GM19395 (cell line): ENCODE data around the gene PIEZO2.
A peak's percentile ranks its signal among the peaks of the same experiment; 100 is the strongest.
"Not testable (repeated sequence)": the region's sequence is repeated elsewhere in the genome, so short reads cannot be mapped to it uniquely, and the experiment has no call there.

Experiments used
- ATAC-seq: cut with Tn5 transposase; IDR thresholded peaks from one replicate; pipeline ENCODE4 v1.9.1; 2021; ENCODE audit warnings: mild to moderate bottlenecking, moderate library complexity; ENCODE audit not compliant: unreplicated experiment

The PIEZO2 gene

DNA sequence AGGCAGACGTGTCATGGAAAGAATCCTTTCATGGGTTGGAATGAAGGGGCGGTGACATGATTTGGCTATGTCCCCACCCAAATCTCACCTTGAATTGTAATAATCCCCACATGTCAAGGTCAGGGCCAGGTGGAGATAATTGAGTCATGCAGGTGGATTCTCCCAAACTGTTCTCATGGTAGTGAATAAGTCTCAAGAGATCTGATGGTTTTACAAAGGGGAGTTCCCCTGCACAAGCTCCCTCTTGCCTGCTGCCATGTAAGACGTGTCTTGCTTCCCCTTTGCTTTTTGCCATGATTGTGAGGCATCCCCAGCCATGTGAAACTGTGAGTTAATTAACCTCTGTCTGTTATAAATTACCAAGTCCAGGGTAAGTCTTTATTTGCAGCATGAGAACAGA is 215.7 kb downstream of the PIEZO2 start:
- ATAC-seq, result not testable (repeated sequence)

DNA sequence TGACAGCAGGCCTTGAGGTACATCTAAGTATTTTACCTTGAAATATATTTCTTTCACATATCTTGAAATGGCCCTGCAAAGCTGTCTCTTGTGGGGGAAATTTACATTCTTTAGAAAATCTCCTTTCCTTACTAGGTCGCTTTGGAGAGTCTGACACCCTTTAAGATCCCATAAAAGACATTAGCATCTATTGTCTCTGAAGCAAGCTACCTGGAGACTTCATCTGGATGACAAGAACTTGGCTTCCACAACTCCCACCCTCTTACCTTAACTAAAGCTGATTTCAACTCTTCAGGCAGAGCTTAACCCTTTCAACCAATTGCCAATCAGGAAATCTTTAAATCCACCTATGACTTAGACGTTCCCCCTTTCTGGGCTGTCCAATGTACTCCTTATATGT is 219.3 kb downstream of the PIEZO2 start:
- ATAC-seq, result no peak

DNA sequence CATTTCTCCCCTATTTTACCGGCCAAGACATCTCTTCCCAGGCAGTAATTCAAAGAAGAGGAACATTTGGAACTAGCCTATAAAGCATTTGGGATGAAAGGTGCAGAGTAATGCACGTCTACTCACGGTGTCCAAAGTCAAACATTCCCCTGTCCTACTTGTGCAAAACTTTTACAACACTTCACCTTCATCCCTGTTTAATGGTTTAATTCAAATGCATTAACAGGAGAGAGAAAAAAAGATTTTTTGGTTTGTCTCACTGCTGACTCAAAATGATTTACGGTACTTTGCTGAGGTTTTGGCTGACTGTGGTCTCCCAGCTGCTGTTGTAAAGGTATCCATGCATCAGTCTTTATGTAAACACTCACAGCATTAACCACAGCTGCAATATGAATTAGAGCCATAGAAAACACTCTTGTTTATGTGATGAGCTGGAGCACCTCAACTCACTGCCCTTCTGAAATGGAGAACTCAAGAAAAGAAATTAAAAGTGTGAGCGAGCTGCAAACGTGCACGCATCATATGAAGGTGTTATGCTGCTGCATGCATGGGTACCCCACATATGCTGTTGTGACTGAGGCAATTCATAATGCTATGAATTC is 220.5 kb downstream of the PIEZO2 start:
- ATAC-seq, result peak; percentile 75

DNA sequence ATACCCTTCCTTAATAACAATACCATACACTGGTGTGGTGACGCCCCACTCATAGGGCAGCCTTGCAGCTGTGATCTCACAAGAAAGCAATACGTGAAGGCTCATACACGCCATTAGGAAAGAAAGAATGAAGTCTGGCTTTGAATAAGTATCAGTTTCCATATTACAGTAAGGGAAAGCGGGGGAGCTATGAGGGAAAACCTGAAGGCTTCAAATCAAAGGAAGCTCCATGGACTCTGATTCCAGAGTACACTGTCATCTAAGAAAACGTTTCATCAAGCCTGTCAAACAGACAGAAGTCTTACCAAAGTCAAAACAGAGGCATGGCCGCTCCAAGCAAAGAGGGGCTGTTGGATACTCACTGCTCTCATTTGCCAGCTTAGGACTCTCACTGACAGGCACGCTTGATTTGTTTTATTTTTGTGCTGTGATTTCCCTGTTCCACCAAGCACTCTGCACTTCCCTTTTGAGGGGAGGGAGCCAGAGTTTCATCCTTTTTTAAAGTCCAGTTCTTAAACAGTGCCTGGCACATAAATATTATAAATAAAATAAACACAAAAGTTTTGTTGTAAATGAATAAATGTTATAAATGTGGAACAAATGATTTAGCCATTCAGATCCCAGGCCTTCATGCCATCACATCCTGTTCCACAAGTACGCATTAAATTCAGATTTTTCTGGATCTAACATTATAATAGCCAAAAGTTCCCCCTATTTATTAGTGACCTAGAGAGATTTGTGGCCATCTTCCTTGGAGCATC is 221.2 kb downstream of the PIEZO2 start:
- ATAC-seq, result peak; percentile 61

DNA sequence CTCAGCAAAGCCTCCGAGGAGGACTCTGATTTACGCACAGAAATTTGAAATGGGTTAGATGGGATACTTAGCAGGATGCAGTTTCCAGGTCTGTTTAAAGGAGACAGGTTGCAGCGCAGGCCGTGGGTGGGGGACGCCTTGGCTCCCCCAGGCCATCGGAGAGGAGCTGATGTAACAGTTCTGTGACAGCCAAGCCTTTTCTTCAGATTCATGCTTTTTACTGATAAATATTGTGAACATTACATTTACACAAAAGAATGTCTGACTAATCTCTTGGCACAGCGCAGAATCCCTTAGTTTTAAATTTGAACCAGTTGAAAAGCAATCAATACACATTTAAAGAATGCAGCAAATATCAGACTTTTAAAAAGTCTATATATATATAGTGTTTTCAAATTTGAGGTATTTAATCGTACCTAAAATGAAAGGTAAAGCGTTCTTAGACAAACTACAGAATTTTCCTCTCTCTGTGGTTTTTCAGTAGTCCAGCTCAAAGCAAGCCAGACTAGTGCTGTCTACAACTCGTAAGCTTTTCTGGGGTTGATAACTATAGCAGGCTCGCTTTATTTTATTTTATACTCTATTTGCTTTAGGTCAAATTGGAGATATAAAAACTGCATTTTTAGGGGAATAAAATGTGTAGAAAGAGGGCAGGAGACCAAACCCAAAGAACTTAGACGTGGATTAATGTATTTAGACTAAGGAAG is 221.9 kb downstream of the PIEZO2 start:
- no peak for ATAC-seq

DNA sequence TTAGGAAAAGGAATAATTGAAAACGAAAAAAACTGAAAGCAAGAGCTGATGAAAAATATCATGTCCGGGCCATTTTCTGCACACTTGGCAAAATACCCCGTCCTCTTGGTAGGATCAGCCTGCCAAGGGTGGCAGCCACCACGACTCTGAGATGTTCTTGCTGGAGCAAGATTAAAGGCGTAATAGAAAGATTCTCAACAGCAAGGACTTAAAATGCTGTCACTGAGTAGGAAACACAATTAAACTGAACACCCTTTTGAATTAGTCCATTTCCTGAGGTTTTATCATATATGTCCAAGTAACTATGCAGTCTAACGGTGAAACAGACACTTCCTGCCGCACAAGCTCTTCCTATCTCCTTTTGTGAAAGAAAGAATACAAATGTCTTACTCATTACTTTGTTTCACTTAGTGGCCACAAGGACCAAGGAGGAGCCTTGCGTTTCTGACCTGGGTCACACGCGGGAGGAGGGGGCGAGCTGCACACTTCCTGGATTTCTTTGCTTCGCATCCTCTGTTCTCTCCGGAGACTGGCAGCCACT is 222.7 kb downstream of the PIEZO2 start:
- ATAC-seq, result peak; percentile 44

DNA sequence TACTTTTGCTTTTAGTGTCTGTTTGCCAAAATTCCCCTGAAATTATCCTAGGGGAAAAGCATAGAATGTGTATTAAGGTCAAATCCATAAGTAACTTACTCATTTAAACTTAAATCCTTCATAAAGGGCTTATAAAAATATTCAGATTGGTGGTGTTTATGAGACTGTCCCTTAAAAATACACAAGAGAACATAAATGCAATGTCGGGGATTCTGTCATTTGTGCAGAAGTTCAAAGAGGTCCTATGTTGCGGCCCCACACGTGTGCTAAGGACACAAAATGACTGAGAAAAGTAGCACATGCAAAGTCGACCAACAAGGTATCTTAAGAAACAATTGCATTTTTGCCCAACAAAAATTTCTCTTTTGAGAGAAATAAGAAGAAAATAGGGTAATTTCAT is 225.1 kb downstream of the PIEZO2 start:
- ATAC-seq, result no peak

DNA sequence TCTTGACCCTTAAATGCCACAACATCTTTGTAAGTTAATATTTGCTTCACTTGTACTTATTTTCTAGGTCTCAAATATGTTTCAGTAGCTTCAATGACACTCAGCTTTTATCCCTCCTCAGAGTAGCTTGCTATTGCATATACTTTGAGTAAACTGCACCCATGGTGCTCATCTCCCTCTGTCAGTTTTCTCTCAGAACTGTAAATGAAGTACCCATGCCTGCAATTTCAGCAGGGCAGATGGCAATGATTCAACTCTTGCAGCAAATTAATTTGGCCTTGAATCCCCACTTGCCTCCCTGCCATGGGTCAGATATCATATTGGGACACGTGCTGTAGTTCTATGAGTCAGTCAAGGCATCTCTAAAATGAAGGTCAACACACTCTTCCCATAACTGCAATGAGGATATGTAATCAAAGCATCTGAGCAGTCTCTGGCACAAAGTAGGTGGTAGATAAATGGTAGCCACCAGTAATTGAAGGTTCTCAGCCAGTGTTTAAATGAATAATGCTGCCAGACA is 225.8 kb downstream of the PIEZO2 start:
- no peak for ATAC-seq

DNA sequence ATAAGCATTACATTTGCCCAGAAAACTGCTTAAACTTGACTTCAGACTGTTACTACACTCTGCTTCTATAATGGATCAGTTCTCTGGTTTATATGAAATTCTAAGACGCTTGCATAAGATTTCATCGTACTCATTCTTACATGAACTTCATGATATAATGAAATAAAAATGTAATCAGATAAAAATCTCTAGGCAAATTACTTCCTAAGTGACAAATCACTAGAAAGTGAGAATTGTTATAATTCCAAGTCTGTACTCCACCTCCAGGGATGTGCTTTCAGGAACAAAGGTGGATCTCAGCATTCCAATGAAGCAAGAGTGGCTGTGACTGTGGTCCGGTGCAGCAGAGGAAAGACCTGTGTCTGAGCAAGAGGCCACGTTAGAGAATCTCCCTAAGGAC is 226.2 kb downstream of the PIEZO2 start:
- ATAC-seq, result no peak

DNA sequence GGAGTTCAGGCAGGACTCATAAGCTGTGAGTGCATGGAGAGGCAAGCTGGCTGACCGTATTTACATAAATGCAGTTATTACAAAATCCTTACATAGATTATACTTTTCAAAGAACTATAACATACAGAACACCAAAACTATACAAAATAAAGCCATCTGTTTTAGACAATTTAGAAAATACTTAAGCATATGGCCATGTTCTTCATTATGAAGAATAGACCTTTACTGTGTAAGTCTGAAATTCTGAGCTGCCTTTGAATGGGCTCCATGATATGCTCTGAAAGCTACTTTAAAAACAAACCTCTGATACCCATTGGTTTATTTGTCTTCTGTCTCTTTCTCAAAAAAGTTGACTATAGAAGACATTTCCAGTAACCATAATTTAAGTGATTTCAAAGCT is 226.7 kb downstream of the PIEZO2 start:
- not testable (repeated sequence) for ATAC-seq

DNA sequence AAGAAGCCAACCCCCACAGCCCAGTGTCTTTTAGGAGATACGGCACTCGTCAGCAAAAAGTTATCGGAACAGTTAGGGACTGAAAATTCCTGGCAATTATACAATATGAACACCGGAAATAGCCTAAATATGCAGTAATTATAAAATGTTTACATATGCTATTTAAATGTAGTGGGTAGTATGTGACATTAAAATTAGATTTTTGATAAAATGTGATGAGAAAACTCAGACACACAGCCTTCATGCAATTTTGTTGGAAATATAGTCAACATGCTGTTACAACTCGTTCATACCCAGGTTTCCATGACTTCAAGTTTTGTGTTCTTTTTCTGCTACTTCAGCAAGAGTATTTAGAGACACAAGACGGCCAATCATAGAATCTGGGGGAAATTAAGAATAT is 229.1 kb downstream of the PIEZO2 start:
- ATAC-seq, result not testable (repeated sequence)

DNA sequence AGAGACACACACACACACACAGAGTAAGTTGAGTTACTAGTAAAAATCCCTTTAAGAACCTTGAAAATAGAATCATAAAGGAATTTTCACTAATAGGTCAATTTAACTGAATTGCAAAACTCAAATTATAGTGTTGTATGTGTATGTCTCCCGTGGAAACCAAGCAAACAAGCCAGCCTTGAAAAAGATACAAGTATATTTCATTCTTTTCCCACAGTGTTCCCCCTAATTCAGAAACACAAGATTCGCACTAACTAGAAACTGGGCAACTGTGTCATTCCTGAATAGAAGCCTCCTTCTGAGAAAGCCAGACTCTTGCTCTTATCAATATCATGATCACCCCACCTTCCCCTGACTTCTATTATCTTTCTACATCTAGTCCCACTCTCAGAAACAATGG is 229.5 kb downstream of the PIEZO2 start:
- no peak for ATAC-seq

DNA sequence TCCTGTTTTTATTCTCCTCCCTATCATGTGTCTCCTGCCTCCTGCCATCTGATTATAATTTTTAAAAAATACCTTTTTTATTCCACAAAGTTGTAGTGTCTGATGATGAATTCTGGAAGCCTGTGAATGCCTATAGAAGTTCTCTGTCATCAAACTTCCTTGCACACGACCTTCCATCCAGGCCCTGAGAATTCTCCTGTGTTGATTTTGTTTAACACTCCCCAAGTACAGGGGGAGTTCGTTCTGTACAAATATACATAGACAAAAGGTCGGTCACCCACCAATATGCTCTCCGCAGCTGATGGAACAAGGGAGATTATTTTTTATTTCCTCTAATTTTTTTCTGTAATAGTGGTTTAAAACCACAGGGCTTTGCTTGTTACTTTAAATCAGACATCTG is 232.5 kb downstream of the PIEZO2 start:
- no peak for ATAC-seq

DNA sequence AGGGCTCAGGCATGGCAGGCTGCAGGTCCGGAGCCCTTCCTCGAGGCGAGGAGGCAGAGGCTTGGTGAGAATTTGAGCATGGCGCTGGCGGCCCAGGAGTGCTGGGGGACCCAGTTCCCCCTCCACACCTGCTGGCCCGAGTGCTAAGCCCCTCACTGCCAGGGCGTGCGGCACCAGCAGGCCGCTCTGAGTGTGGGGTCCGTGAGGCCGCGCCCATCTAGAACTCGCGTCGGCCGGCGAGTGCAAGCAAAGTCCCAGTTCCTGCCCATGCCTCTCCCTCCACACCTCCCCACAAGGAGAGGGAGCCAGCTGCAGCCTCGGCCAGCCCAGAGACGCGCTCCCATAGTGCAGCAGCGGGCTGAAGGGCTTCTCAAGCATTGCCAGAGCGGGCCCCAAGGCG is 233.0 kb downstream of the PIEZO2 start:
- no peak for ATAC-seq

DNA sequence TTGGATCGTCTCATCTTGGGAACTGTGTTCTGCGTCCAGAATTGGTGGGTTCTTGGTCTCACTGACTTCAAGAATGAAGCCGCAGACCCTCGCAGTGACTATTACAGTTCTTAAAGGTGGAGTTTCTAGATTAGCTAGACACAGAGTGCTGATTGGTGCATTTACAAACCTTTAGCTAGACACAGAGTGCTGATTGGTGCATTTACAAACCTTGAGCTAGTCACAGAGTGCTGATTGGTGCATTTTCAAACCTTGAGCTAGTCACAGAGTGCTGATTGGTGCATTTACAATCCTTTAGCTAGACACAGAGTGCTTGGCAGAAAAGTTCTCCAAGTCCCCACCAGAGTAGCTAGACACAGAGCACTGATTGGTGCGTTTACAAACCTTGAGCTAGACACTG is 233.6 kb downstream of the PIEZO2 start:
- ATAC-seq, result not testable (repeated sequence)

DNA sequence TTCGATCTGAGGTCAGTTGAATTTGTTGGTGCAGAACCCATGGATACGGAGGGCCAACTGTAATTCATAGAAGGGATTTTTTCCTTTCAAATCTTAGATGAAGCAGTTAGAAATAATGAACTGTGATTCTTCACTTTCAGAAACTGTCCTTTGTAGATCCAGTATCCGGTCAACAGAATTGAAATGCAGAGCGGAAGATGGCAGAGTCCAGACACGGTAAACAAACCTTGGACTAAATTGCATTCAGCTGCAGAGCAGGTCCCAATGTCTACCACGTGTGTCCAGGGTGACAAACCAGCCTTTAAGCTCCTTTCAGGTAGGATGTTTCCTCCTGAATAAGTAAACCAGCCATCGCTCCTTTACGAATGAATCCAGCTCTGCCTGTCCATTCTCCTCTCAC is 234.8 kb downstream of the PIEZO2 start:
- ATAC-seq, result not testable (repeated sequence)

DNA sequence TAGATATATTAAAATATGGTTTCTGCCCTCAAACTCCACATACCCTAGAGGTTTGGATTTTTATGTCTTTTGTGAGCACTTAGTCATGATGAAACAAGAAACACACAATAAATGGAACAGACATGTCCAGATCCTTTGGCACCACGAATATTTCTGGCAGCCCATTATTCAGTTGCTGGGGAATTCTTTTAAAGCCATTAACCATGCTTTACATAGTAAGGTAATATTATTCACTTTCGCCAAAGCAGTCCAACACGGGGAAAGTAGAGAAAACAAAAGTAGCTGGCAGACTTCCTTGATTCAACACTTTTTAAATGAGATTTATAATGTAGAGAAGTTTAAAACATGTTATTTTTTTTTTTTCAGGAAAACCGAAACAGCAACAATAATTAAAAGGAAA is 235.4 kb downstream of the PIEZO2 start:
- ATAC-seq, result no peak

DNA sequence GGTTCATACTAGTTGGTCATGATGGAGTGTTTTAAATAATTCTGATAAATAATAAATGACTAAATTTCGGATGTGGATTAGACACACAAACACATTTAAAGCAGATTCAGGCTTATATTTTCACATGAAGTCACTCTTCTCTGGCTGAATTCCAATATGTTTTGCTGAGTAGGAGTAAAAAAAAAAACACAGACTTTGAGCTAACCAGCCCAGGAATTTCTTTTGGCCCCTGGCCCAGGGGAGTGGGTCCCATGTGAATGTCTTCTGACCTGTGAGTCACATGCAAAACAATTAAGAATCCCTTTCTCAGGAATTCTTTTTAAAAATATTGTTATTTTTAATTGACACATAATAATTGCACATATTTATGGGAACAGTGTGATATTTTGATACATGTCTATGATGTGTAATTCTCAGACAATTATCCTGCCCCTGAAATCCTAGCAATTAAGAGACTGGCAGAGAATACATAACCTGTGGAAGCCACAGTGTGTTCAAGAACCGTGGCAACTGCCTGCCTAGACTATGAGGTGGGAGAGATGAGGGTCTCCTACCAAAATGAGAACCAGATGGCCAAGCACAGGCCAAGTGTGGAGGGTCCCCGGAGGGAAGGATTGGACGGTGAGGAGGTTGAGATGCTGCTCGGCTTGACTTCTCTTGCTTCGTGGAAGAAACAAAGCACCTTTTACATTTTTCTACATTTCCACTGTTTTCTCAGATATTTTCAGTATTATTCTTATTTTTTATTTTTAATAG is 236.4 kb downstream of the PIEZO2 start:
- ATAC-seq, result no peak

DNA sequence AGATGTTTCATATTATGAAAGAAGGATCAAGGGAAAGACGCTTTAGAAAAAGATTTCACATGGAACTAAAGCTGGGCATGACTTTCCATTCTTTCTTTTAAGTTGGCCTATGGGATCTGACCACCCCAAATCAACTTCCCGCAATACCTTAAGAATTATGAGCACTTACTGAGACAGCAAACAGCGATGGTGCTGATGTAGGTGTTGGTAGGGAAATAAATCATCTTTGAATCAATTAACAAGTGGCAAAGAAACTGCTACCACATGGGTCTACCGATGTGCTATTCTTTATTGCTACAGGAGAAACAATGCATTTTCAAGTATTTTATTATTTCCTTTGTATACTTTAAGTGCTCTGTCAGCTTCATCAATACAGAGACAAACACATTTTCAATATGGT is 239.6 kb downstream of the PIEZO2 start:
- no peak for ATAC-seq

DNA sequence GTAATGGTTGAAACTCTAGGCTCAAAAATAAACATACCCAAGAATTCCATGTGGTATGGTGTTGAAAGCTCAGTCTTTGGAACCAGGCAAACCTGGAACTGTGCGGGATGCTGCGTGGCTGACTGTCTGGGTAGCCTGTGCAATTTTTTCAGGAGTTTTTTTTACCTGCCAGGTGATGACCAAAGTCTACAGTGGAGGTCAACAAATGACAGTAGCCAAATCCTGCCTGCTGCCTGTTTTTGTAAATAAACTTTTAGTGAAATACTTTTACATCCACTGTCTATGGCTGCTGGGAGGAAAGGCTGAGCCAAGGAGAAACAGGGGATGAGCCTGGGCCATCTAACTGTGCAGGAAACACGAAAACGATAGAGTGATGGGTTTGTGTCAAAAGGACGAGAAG is 240.6 kb downstream of the PIEZO2 start:
- ATAC-seq, result no peak

DNA sequence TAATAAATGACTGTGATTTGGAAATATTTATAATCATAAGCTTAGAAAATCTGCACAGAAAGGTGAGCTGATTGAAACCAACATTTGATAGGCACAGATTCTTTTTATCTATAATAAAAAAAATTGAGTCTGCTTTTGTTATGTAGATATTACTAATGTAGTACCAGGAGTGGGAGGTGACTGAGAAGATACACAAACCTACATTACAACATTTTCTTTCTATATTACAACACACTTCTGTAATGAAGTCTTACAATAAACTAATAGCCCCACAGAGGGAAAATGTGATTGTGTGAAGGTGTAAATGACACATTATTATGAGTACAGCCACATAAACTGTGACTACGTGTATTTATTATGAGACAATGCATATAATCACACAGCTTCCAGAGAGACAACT is 241.6 kb downstream of the PIEZO2 start:
- no peak for ATAC-seq
